Activated B cell treated with CpG ODN at 0.5 μM for 24 hours (primary cell): Measurements from ENCODE around the gene DOP1A. TPM values are rescaled to one million over a fixed set of nuclear protein-coding genes. Genes with fewer than 3 reads are reported as not detected.

ENCODE experiments used
- ATAC-seq: fragments of 200-7000 bp; cut with Tn5 transposase; one replicate; pipeline ENCODE4 v1.10.0; 2021; ENCODE audit warnings: low read depth, mild to moderate bottlenecking, moderate library complexity
- CTCF ChIA-PET: fragments of 350-600 bp; sonication (Branson Sonifier 250); formaldehyde crosslinking; loops from one replicate; lab custom pipeline; 2021; ENCODE audit warnings: antibody characterized with exemption; lab: Charles Lee
- POLR2A ChIA-PET: fragments of 350-600 bp; sonication (Branson Sonifier 250); formaldehyde crosslinking; loops from one replicate; lab custom pipeline; 2021; ENCODE audit warnings: antibody characterized with exemption; lab: Charles Lee
- DNase-seq: peaks from one replicate; pipeline ENCODE4 v3.0.0; 2022
- H3K27ac Mint-ChIP-seq: one replicate; pipeline ENCODE4 v1.8.0; 2020; ENCODE audit warnings: mixed read lengths
- H3K27me3 Mint-ChIP-seq: one replicate; pipeline ENCODE4 v1.8.0; 2021; ENCODE audit warnings: mixed read lengths
- H3K36me3 Mint-ChIP-seq: one replicate; pipeline ENCODE4 v1.8.0; 2021; ENCODE audit warnings: low read depth, mixed read lengths
- H3K4me1 Mint-ChIP-seq: one replicate; pipeline ENCODE4 v1.8.0; 2021; ENCODE audit warnings: mixed read lengths
- H3K4me3 Mint-ChIP-seq: one replicate; pipeline ENCODE4 v1.8.0; 2020; ENCODE audit warnings: mild to moderate bottlenecking, mixed read lengths
- H3K9me3 Mint-ChIP-seq: one replicate; pipeline ENCODE4 v1.8.0; 2020; ENCODE audit warnings: mixed read lengths
- intact Hi-C: fragments of 100-400 bp; cut with micrococcal nuclease; formaldehyde crosslinking; loops from one replicate; pipeline ENCODE4 v1.15.1; 2024
- total RNA-seq: library from RNA; stranded (reverse); gene quantifications from 2 replicates; pipeline ENCODE4 v1.2.3, GENCODE V29; 2022
- TF ChIP-seq, protein P1 (sequence below): fragments of 200-600 bp; IDR thresholded peaks from one replicate; pipeline ENCODE4 v1.8.0; 2022; ENCODE audit warnings: antibody characterized with exemption, mild to moderate bottlenecking

The DOP1A gene
- total RNA-seq, 1 donor from 2014 or later, result 30.8 TPM

DNA sequence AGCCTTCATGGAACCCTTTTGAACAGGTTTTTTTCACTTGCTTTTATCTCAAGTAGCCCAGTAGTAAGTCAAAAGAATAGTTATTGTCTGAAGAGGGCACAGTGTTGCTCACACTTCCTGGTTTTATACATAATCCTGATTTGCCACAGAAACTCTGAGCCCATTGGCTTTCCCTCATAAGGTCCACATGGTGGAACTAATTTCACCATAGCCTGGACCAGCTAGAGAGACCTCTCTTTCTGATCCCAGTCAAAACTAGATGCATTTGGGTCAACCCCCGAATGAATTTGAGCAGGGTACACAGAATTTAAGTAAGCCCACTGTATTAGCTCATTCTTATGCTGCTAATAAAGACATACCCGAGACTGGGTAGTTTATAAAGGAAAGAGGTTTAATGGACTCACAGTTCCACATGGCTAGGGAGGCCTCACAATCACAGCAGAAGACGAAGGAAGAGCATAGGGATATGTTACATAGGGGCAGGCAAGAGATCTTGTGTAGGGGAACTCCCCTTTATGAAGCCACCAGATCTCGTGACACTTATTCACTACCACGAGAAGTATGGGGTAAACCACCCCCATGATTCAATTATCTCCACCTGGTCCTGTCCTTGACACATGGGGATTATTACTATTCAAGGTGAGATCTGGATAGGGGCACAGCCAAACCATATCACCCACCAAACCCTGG is 131.8 kb downstream of the DOP1A start:
- ChIA-PET POLR2A (no interaction called here), CTCF (interaction anchor here (0.9 kb wide), 1 partner anchor 16 kb away, joined by 3 read pairs; no protein-coding TSS in a partner anchor)
- Mint-ChIP-seq H3K4me3 (no peak overlapping the region), H3K4me1 (peaks cover 18% of the 10 kb centered on the region), H3K27me3 (no peaks in the 10 kb centered on the region), H3K9me3 (no peaks in the 10 kb centered on the region), H3K36me3 (no peaks in the 10 kb centered on the region), H3K27ac (no peak overlapping the region)
- no peak for DNase-seq
- peak; percentile 85 for ATAC-seq
- TF ChIP-seq, protein P1, sequence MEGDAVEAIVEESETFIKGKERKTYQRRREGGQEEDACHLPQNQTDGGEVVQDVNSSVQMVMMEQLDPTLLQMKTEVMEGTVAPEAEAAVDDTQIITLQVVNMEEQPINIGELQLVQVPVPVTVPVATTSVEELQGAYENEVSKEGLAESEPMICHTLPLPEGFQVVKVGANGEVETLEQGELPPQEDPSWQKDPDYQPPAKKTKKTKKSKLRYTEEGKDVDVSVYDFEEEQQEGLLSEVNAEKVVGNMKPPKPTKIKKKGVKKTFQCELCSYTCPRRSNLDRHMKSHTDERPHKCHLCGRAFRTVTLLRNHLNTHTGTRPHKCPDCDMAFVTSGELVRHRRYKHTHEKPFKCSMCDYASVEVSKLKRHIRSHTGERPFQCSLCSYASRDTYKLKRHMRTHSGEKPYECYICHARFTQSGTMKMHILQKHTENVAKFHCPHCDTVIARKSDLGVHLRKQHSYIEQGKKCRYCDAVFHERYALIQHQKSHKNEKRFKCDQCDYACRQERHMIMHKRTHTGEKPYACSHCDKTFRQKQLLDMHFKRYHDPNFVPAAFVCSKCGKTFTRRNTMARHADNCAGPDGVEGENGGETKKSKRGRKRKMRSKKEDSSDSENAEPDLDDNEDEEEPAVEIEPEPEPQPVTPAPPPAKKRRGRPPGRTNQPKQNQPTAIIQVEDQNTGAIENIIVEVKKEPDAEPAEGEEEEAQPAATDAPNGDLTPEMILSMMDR, result no peak
- intact Hi-C loops, result loop anchor here (10.0 kb wide), 1 partner anchor 655 kb away; the partner anchor contains the start of genes CYB5R4 and RIPPLY2

DNA sequence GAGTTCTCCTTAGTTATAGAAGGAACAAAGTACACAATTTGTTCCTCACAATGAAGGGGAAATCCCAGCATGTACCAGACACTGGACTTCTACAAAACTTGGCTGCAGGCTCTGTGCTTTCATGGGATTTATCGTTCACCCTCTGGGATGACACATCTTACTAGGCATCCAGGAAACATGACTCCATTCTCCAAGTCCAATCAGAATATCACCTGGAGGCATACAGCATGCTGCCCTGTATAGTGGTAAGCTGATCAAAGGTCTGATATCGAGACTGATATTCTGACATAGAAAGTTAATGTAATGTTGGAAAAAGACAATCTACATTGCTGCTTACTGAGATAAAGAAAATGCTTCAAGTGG is 132.4 kb downstream of the DOP1A start:
- intact Hi-C loops, result loop anchor here (10.0 kb wide), 1 partner anchor 655 kb away; the partner anchor contains the start of genes CYB5R4 and RIPPLY2
- Mint-ChIP-seq H3K4me1 (peaks cover 15% of the 10 kb centered on the region), H3K4me3 (no peak overlapping the region), H3K36me3 (no peaks in the 10 kb centered on the region), H3K9me3 (no peaks in the 10 kb centered on the region), H3K27me3 (no peaks in the 10 kb centered on the region), H3K27ac (no peak overlapping the region)
- ChIA-PET POLR2A (no interaction called here), CTCF (interaction anchor here (0.9 kb wide), 1 partner anchor 15 kb away, joined by 3 read pairs; no protein-coding TSS in a partner anchor)
- DNase-seq, result no peak
- ATAC-seq, result no peak
- TF ChIP-seq, protein P1, result no peak

DNA sequence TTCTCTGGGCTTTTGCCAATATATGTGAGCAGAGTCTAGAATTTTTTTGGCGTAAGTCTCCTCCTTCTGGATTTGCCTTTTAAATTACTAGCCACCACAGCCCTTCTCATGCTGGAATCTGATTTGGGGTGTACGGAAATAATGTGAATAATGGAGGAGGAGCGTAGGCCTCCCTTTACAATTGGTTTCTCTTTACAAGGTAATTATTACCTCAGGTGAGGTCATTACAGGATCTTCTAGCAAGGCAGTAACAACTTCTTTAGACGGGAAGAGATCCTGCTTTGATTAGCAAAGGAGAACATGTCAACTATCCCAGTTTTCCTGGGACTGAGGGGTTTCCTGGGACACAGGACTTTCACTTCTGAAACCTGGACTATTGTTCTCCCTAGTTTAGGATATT is 134.6 kb downstream of the DOP1A start:
- ChIA-PET CTCF (no interaction called here), POLR2A (no interaction called here)
- Mint-ChIP-seq H3K9me3 (no peaks in the 10 kb centered on the region), H3K4me1 (peaks cover 9% of the 10 kb centered on the region), H3K36me3 (no peaks in the 10 kb centered on the region), H3K4me3 (no peak overlapping the region), H3K27ac (no peak overlapping the region), H3K27me3 (peaks cover 7% of the 10 kb centered on the region)
- ATAC-seq (no peak), DNase-seq (no peak)
- TF ChIP-seq, protein P1, result no peak
- intact Hi-C loops, result no loop called here

DNA sequence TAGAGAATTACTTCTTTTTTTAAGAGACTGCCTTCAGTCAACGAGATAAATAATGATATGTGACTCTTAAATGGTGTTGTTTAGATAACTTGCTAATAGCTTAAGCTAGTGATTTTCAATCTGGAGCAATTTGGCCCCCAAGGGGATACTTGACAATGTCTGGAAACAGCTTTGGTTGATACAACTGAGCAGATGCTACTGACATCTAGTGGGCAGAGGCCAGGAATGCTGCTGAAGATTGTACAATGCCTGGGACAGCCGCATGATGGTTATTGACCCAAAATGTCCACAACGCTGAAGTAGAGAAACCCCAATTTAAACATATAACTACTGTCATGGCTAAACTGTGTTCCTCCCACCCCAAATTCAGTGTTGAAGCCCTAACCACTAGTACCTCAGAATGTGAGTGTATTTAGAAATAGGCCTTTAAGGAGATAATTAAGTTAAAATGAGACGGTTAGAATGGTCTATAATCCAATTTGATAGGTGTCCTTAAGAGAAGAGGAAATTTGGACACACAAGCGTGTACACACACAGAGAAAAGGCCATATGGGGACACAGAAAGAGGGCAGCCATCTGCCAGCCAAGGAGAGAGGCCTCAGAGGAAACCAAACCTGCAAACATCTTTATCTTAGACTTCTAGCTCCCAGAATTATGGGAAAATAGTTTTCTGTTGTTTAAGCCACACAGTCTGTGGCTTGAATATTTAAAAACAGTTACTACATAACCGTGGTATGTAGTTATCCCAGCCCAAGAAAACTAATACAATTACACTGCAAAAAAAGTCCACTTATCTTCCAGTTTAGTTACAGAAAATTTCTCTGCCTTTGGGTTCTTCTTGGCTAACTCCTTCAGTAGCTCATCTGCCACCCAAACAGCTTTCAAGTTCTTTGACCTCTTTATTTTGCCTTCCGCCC is 147.9 kb downstream of the DOP1A start:
- Mint-ChIP-seq H3K27ac (no peak overlapping the region), H3K27me3 (peaks cover 14% of the 10 kb centered on the region), H3K36me3 (no peaks in the 10 kb centered on the region), H3K9me3 (no peaks in the 10 kb centered on the region), H3K4me3 (no peak overlapping the region), H3K4me1 (no peaks in the 10 kb centered on the region)
- ChIA-PET POLR2A (interaction anchor here (2.2 kb wide), 1 partner anchor 149 kb away, joined by 8 read pairs; the partner anchor contains the start of genes DOP1A and UBE3D), CTCF (interaction anchor here (0.6 to 4.2 kb wide), 14 partner anchors 12 to 1012 kb away, joined by 3 to 73 read pairs (median 4); partner anchors contain the start of genes CEP162, DOP1A, PRSS35 and UBE3D)
- TF ChIP-seq, protein P1, result peak; percentile 64
- no peak for DNase-seq
- intact Hi-C loops, result loop anchor here (1.0 kb wide), 5 partner anchors 22 to 944 kb away; partner anchors contain the start of genes DOP1A, PGM3 and RWDD2A
- peak; percentile 98 for ATAC-seq
